ENCODE data around the gene CD37.
"Not testable (repeated sequence)": the region's sequence is repeated elsewhere in the genome, so short reads cannot be mapped to it uniquely, and the experiment has no call there.

- not testable (repeated sequence) for TF ChIP-seq POLR2A, CTCF (IDR thresholded peaks at IDR 0.05)
These were observed 9.4 kb upstream of the CD37 start for GRCh38 chr19:49325756-49326155.
